ENCODE data around the gene LIPC.

LIPC gene

DNA sequence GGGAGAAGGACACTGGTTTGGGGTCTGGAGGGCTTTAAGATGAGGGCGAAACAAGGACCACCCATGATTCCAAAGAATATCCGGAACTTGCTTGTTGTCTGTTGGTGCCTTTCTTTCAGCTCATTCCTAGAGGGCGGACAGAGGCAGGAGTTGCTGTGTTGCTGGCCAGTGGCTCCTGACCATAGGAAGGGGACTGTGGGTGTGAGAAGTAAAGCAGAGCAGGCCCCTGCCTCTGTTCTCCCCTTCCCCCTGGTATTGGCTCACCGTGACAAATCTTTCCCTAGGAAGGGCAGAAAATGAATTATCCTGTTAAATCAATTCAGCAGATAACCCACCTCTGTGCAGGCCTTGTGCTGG lies 89.1 kb downstream of the LIPC start:
- no peak for DNase-seq

GRCh38 chr15:58521293-58521991 lies 89.7 kb downstream of the LIPC start:
- DNase-seq = no peak

DNA sequence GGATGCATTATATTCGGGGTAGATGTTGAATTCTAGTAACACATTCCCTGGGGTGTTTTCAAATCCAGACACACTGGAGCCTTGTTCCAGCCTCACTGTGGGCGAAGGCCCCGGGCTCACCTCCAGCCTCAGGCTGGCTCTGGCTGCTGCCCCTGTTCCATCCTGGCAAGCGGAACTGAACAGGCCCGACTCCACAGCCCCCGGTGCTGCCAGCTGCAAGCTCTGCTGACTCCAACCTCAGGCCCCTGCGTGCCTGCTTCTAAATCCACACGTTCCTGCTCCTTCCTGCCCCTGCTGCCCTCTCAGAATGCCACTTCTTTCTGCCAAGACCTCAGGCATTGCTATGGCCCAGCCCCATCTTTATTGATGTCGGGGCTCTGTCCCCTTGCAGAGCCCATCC lies 90.6 kb downstream of the LIPC start:
- no peak for DNase-seq

GRCh38 chr15:58522865-58523264 lies 91.1 kb downstream of the LIPC start:
- DNase-seq = no peak

GRCh38 chr15:58523634-58524033 lies 91.8 kb downstream of the LIPC start:
- no peak for DNase-seq

GRCh38 chr15:58524247-58524646 lies 92.5 kb downstream of the LIPC start:
- DNase-seq = no peak

DNA sequence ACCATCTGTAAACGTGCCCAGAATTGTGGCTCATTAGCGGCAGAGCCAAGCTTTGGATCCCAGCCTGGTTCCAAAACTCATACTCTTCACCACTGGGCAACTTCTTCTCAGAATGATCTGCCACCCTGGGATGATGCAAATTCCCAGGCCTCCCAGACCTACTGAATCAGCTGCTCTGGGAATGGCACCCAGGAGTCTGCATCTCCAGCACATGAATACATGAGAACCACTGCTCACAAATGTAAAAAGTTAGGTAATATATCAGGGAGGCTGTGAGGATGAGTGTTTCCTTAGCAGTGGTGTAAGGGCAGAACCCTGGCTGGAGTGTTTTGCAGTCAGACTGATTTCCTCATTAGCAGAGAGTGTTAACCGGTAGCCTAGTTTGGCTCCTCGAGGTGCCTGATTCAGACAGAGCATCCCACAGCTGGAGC lies 94.2 kb downstream of the LIPC start:
- DNase-seq = no peak

DNA sequence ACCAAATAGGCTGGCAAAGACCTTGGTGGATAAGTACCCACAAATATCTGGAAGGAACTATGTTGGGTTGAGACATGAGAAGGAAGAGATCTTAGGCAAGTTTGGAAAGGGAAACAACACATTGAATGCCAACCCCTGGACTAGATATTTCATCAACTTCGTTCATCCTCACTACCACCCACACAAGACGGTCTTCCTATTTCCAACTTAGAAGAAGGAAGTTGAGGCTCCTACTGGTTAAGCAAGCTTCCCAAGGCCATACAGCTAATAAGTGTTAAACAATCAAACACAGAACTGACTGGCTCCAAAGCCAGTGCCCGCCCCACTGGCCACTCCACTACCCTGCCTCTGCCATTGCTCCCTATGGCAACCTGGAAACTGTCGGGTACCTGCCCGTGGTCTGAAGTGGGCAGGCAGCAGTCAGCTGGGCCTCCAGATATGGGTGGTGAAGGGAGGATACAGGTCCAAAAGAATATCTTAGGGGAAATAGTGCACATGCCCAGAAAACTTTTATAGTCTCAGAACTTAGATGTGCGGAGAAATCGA lies 94.9 kb downstream of the LIPC start:
- no peak for DNase-seq

DNA sequence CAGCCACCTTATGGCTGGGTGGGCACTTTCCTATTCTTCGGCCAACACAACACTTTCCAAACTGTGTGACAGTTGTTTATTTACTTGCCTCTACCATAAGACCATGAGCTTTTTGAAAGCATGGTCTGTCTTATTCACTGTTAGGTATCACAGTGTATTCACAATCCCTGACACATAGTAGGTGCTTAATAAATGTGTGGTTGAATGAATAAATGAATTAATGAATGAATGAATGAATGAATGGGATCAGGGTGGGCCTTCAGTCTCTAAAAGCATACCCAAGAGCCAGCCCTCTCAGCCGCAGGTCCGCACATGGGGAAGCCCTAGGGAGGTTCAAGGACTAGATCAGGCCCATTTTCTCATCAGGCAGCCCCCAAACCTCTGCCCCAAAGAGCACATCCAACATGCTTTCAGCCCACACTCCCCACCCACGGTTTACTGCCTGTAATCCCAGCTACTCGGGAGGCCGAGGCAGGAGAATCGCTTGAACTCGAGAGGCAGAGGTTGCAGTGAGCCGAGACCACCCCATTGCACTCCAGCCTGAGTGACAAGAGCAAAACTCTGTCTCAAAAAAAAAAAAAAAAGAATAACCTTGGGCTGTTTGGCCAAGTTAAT lies 95.9 kb downstream of the LIPC start:
- no peak for DNase-seq

DNA sequence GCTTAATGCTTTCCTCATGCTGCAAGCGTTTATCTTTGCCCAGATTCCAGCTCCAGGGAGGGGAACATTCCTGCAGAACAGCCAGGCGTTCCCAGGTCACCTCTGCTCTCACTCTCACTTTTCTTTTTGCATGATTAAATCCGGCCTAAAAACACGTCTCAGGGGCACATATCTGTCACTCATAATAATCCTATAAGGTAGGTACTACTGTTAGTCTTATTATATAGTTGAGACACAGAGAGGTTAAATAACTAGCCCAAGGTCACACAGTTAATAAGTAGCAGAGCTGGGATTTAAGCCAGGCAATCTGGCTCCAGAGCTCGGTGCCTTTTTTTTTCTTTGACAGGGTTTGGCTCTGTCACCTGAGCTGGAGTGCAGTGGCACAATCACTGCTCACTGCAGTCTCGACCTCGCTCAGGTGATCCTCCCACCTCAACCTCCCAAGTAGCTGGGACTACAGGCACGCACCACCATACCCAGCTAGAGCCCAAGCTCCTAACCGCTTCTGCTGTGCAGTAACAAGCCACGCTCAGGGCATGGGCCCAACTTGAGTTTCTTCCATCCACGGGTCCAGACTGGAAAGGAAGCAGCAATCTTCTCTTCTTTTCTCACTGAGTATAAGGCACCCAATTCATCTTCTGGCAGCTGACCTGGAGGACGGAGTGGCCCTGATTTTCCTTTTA lies 96.5 kb downstream of the LIPC start:
- no peak for DNase-seq

DNA sequence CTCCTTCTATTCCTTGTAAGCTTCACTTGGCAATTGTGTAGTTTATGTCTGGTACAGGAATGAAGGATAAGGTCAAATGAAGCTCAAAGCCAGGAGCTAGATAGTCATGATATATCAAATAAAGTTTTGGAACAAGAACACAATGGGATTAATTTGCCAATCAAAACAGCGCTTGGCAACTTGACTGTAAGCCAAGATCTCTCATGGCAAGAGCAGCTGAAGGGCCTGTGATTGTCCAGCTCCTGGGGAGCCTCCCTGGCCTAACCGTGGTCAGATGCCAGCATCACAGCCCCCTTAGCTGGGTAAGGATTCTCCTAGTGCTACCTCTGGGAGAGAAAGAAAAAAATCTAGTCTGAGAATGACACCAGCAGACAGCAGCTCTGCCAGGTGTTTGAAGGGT lies 97.2 kb downstream of the LIPC start:
- no peak for DNase-seq

GRCh38 chr15:58530056-58530590 lies 98.3 kb downstream of the LIPC start:
- no peak for DNase-seq

DNA sequence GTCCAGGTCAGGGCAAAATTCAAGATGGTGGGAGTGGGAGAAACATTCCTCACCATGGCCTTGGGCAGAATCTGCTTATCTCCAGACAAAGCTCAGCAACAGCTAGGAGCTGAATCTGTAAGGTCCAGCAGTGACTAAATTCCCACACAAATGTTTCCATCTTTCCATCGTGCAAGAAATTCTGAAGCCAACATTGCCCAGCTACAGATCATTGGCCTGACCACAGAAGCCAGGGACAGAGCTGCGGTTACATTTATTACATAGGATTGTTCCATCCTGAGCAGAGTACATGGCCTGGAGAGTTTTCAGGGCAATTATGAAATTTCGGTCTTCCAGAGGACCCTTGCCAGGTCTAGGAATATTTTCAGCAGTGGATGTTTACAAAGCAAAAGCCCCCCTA lies 100.3 kb downstream of the LIPC start:
- DNase-seq = no peak

- no peak for DNase-seq
These were observed 102.8 kb downstream of the LIPC start for GRCh38 chr15:58534556-58534955.

DNA sequence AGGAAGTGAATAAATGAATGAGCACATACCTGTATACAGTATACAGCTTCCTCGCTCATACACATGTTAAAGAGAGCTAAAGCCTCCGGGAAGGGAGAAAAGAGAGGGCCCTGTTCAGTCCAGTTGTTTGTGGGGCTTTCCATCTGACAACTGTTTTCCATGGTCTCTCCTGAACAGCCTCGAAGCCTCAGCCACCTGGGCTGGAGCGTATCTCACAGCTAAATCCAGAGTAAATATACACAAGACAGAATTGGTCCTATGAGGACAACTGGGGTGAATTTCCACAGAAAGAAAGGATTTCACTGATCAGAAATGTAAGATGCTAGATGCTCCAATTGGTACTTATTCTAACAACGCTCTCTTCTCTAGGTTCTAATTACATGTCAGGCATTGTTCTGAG lies 103.5 kb downstream of the LIPC start:
- DNase-seq = no peak

DNA sequence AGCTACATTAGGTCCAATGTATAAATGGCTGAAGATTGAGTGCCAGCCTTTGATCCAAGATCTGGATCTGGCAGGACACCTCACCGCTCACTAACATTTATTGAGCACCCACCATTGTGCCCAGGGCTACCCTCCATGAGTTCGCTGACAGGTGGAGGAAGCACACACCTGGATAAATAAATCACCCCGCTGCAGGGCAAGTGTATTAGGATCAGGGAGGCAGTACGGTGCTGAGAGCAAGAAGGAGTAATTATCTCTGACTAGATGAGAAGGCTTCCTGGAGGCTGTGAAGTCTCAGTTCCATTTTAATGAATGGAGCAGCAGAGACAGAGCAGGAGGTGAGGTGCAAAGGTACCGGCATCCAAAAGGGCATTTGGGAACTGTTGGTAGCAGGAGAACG lies 104.1 kb downstream of the LIPC start:
- DNase-seq = peak; percentile 25

DNA sequence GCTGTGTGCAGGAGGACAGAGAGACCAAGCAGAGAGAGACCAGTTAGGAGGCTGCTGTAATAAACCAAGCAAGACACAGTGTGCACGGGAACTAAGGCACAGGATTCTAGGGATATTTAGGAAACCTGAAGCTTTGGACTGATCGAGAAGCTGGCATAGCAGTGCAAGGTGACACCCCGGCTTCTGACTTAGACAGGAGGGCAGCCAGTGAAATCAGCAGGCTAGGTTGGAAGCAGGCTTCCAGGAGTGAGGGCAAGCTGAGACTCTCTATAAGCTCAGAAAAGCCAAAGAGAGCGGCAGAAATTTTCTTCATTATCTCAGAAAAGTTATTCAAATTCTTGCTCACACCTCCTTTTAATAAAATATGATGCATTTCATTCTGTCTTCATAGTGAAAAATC lies 104.6 kb downstream of the LIPC start:
- DNase-seq = no peak

DNA sequence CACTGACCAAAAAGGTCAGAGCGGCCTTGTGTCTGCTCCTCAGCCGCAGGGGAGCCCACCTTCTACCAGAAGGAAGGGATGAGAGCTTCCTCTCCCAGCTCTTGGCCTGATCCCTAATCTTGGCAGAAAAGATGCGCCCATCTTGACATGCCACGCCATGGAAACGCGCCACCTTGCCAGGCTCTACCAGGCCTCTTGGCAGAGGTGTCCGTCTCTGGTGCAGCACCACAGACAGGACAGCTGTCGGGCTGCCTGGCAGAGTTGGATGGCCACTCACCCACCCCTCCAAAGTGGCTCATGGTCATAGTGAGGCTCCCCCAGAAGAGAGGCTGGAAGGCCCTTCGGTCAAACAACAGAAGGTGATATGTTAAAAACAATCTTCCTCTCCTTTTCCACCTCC lies 105.2 kb downstream of the LIPC start:
- DNase-seq = no peak

GRCh38 chr15:58538225-58538727 lies 106.5 kb downstream of the LIPC start:
- no peak for DNase-seq

- no peak for DNase-seq
These were observed 107.1 kb downstream of the LIPC start for GRCh38 chr15:58538901-58539300.

GRCh38 chr15:58539548-58539947 lies 107.8 kb downstream of the LIPC start:
- no peak for DNase-seq

DNA sequence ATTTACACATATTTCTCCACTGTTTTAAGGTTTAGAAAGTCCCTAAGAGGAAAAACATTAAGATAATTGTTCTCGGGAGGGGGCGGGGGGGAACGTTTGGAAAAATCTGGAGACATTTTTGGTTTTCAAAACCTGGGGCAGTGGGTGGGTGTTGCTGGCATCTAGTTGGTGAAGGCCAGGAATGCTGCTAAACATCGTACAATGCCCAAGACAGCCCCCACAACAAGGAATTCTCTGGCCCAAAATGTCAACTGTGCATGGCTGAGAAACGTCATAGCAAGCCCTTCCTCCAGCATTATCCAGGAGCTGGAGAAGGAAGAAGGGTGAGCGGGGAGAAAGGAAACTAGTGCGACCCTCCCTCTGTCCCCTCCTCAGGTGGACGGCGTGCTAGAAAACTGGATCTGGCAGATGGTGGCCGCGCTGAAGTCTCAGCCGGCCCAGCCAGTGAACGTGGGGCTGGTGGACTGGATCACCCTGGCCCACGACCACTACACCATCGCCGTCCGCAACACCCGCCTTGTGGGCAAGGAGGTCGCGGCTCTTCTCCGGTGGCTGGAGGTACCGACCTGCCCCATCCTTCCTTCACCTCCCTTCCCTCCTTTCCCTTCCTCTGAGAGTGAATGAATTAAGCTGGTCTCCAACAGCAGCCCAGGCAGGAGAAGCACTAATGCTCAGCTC lies 109.8 kb downstream of the LIPC start:
- no peak for DNase-seq

DNA sequence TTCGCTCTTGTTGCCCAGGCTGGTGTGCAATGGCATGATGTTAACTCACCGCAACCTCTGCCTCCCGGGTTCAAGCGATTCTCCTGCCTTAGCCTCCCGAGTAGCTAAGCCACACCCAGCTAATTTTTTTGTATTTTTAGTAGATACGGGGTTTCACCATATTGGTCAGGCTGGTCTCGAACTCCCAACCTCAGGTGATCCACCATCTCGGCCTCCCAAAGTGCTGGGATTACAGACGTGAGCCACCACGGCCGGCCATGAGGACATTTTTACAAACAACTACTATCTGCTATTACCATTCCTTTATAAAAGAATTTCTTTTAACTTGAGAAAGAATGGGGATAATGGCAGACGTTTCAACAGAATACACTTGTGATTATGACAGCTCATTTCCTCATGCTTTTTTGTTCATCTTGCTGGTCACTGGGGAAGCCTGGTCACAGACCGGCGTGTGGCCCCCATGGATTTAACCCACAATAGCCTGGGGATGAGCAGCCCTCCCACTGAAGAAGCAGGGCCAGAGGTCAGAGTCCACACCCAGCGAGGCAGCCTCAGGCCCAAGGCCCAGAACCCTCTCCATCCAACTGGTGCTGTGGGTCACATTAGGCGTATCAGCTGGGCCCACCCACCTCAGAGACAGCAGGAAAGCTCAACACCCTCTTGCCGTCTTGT lies 112.0 kb downstream of the LIPC start:
- no peak for DNase-seq

Data from NCI-H146 (cell line).